ENCODE data around the gene COL4A2. TPM values are rescaled to one million over a fixed set of nuclear protein-coding genes. Genes with fewer than 3 reads are reported as not detected.

COL4A2 gene
- total RNA-seq, 1 experiment from 2014 or later, result 1.6 TPM

GRCh38 chr13:110328573-110328972 is 21.5 kb downstream of the COL4A2 start (continued):
- no peak for TF ChIP-seq REST (IDR thresholded peaks at IDR 0.05; ENCODE audit: low read depth)
- TF ChIP-seq RAD21 (IDR thresholded peaks at IDR 0.05; ENCODE audit: low read depth), result no peak
- no peak for TF ChIP-seq EZH2phosphoT487 (IDR thresholded peaks at IDR 0.05; ENCODE audit: borderline replicate concordance)
- no peak for TF ChIP-seq TCF7L2 (IDR thresholded peaks at IDR 0.05; ENCODE audit: borderline replicate concordance, extremely low read depth, insufficient read depth, insufficient read length)
- no peak for TF ChIP-seq ELF1 (IDR thresholded peaks at IDR 0.05; ENCODE audit: borderline replicate concordance, low read depth)
- no peak for TF ChIP-seq CEBPB (IDR thresholded peaks at IDR 0.05; ENCODE audit: low read depth)
- no peak for TF ChIP-seq ZFX (IDR thresholded peaks at IDR 0.05)
- no peak for TF ChIP-seq SP1 (IDR thresholded peaks at IDR 0.05; ENCODE audit: low read depth)
- TF ChIP-seq SRF (IDR thresholded peaks at IDR 0.05; ENCODE audit: low read depth), result no peak
- TF ChIP-seq POLR2A (IDR thresholded peaks at IDR 0.05; ENCODE audit: borderline replicate concordance, extremely low read depth, insufficient read depth, insufficient read length), result no peak
- TF ChIP-seq FOSL1 (IDR thresholded peaks at IDR 0.05; ENCODE audit: low read depth), result no peak

GRCh38 chr13:110329258-110329657 is 22.2 kb downstream of the COL4A2 start:
- Histone ChIP-seq H3K27ac (ENCODE audit: low read depth, low read length) (no peak overlapping the region), H3K4me3 (replicated peaks in 1 of 2; ENCODE audit: low read depth in 1 of 2, low read length in 2 of 2) (no peak overlapping the region), H4K20me1 (ENCODE audit: insufficient read depth) (no peaks in the 10 kb centered on the region), H3K36me3 (ENCODE audit: control insufficient read depth in 1 of 2, insufficient read depth in 2 of 2, low read length in 2 of 2) (no peaks in the 10 kb centered on the region), H2AFZ (ENCODE audit: low read depth, low read length, poor library complexity, severe bottlenecking) (no peak overlapping the region), H3K27me3 (ENCODE audit: insufficient read depth, low read length) (peaks cover 12% of the 10 kb centered on the region; the same call in 1 of the 2 replicates), H3K9ac (ENCODE audit: low read length) (no peak overlapping the region), H3K79me2 (ENCODE audit: insufficient read depth, low read length) (no peaks in the 10 kb centered on the region), H3K9me3 (ENCODE audit: control insufficient read depth in 1 of 2, insufficient read depth in 1 of 2, low read depth in 1 of 2, low read length in 2 of 2) (no peaks in the 10 kb centered on the region), H3K4me2 (ENCODE audit: low read length) (no peak overlapping the region), H3K4me1 (ENCODE audit: control insufficient read depth in 1 of 2, insufficient read depth in 2 of 2, low read length in 2 of 2) (no peaks in the 10 kb centered on the region; a peak in 1 of 4 replicates), H3K9me2 (ENCODE audit: insufficient read depth) (no peaks in the 10 kb centered on the region)
- BruUV-seq (replicated peaks), result no TSS peak
- DNase-seq (ENCODE audit: low read depth, low spot score), result no peak
- ChIA-PET CTCF (interaction anchor here (1.4 kb wide), 1 partner anchor 23 kb away, joined by 3 read pairs; no protein-coding TSS in a partner anchor), RAD21 (ENCODE audit: low non-redundant PET in 1 of 2, low total read pairs in 2 of 2, uncharacterized antibody in 2 of 2, unreplicated experiment in 2 of 2) (no interaction called here), POLR2A (no interaction called here)
- TF ChIP-seq ZNF274 (IDR thresholded peaks at IDR 0.05; ENCODE audit: low read depth, low read length) (no peak), SRF (IDR thresholded peaks at IDR 0.05; ENCODE audit: low read depth) (no peak), CTCF (IDR thresholded peaks at IDR 0.05 in 2 of 3, conservative IDR thresholded peaks at IDR 0.05 in 1 of 3; ENCODE audit: borderline replicate concordance in 1 of 3, insufficient read depth in 1 of 3, low read depth in 2 of 3, low read length in 2 of 3) (no peak), ELF1 (IDR thresholded peaks at IDR 0.05; ENCODE audit: borderline replicate concordance, low read depth) (no peak), REST (IDR thresholded peaks at IDR 0.05; ENCODE audit: low read depth) (no peak), ZFX (IDR thresholded peaks at IDR 0.05) (no peak), SP1 (IDR thresholded peaks at IDR 0.05; ENCODE audit: low read depth) (no peak), CEBPB (IDR thresholded peaks at IDR 0.05; ENCODE audit: low read depth) (no peak), EGR1 (IDR thresholded peaks at IDR 0.05; ENCODE audit: low read depth) (no peak), MAX (IDR thresholded peaks at IDR 0.05) (no peak)
- no peak for ATAC-seq
- intact Hi-C loops (cut with micrococcal nuclease), result no loop called here
